WTC11 (cell line): Measurements from ENCODE around the gene LRRC7.

Experiments used
- FOXP1 ChIP-seq: sonication (generic); formaldehyde crosslinking; IDR thresholded peaks from 2 replicates; pipeline ENCODE4 v1.8.0; 2022; ENCODE audit warnings: missing genetic modification reagents, mild to moderate bottlenecking, moderate library complexity, borderline replicate concordance
- JAZF1 ChIP-seq: fragments of 250-450 bp; sonication (Bioruptor Pico); IDR thresholded peaks from 2 replicates; pipeline ENCODE4 v1.9.0; 2021; ENCODE audit warnings: moderate library complexity, mild to moderate bottlenecking, inconsistent platforms
- SP1 ChIP-seq: sonication (generic); formaldehyde crosslinking; conservative IDR thresholded peaks from 2 replicates; pipeline ENCODE4 v1.8.1; 2022; ENCODE audit warnings: missing genetic modification reagents
- ZNF219 ChIP-seq: sonication (generic); formaldehyde crosslinking; IDR thresholded peaks from 2 replicates; pipeline ENCODE4 v1.8.0; 2023; ENCODE audit warnings: missing genetic modification reagents, mild to moderate bottlenecking, borderline replicate concordance
- TF ChIP-seq, protein P1 (sequence below): fragments of 200-600 bp; IDR thresholded peaks from 2 replicates; pipeline ENCODE4 v1.8.0; 2022; ENCODE audit warnings: antibody characterized with exemption
- TF ChIP-seq, protein P2 (sequence below): sonication (generic); formaldehyde crosslinking; IDR thresholded peaks from 2 replicates; pipeline ENCODE4 v1.8.1; 2023; ENCODE audit warnings: mild to moderate bottlenecking, moderate library complexity, missing genetic modification reagents
- TF ChIP-seq, protein P3 (sequence below): sonication (generic); formaldehyde crosslinking; IDR thresholded peaks from 2 replicates; pipeline ENCODE4 v1.8.0; 2022; ENCODE audit warnings: mild to moderate bottlenecking, missing genetic modification reagents
- TF ChIP-seq, protein P4 (sequence below): sonication (generic); formaldehyde crosslinking; IDR thresholded peaks from 2 replicates; pipeline ENCODE4 v1.8.1; 2022; ENCODE audit warnings: mild to moderate bottlenecking, moderate library complexity, missing genetic modification reagents
- TF ChIP-seq, protein P5 (sequence below): sonication (generic); formaldehyde crosslinking; conservative IDR thresholded peaks from 2 replicates; pipeline ENCODE4 v1.8.1; 2022; ENCODE audit warnings: mild to moderate bottlenecking, missing genetic modification reagents

DNA sequence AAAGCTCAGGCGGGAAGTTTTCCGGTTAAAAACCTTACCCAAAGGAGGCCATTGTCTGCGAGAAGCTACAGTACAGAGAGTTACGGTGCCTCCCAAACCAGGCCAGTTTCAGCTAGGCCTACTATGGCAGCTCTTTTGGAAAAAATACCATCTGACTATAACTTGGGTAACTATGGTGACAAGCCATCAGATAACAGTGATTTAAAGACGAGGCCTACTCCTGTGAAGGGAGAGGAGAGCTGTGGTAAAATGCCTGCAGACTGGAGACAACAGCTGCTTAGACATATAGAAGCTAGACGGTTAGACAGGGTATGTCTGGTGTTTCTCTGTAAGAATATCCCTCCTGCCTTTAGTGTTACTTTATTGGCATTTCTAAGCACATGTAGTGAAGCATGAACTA lies 471.8 kb downstream of the LRRC7 start:
- TF ChIP-seq FOXP1 (CRISPR knock-in tag) (no peak), SP1 (CRISPR knock-in tag) (no peak), ZNF219 (CRISPR knock-in tag) (no peak), JAZF1 (CRISPR knock-in tag) (no peak)
- TF ChIP-seq, protein P1, sequence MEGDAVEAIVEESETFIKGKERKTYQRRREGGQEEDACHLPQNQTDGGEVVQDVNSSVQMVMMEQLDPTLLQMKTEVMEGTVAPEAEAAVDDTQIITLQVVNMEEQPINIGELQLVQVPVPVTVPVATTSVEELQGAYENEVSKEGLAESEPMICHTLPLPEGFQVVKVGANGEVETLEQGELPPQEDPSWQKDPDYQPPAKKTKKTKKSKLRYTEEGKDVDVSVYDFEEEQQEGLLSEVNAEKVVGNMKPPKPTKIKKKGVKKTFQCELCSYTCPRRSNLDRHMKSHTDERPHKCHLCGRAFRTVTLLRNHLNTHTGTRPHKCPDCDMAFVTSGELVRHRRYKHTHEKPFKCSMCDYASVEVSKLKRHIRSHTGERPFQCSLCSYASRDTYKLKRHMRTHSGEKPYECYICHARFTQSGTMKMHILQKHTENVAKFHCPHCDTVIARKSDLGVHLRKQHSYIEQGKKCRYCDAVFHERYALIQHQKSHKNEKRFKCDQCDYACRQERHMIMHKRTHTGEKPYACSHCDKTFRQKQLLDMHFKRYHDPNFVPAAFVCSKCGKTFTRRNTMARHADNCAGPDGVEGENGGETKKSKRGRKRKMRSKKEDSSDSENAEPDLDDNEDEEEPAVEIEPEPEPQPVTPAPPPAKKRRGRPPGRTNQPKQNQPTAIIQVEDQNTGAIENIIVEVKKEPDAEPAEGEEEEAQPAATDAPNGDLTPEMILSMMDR: no peak
- TF ChIP-seq, protein P2, sequence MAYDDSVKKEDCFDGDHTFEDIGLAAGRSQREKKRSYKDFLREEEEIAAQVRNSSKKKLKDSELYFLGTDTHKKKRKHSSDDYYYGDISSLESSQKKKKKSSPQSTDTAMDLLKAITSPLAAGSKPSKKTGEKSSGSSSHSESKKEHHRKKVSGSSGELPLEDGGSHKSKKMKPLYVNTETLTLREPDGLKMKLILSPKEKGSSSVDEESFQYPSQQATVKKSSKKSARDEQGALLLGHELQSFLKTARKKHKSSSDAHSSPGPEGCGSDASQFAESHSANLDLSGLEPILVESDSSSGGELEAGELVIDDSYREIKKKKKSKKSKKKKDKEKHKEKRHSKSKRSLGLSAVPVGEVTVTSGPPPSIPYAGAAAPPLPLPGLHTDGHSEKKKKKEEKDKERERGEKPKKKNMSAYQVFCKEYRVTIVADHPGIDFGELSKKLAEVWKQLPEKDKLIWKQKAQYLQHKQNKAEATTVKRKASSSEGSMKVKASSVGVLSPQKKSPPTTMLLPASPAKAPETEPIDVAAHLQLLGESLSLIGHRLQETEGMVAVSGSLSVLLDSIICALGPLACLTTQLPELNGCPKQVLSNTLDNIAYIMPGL (CRISPR knock-in tag): no peak
- TF ChIP-seq, protein P3, sequence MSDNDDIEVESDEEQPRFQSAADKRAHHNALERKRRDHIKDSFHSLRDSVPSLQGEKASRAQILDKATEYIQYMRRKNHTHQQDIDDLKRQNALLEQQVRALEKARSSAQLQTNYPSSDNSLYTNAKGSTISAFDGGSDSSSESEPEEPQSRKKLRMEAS (CRISPR knock-in tag): no peak
- TF ChIP-seq, protein P4, sequence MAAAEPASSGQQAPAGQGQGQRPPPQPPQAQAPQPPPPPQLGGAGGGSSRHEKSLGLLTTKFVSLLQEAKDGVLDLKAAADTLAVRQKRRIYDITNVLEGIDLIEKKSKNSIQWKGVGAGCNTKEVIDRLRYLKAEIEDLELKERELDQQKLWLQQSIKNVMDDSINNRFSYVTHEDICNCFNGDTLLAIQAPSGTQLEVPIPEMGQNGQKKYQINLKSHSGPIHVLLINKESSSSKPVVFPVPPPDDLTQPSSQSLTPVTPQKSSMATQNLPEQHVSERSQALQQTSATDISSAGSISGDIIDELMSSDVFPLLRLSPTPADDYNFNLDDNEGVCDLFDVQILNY (CRISPR knock-in tag): no peak
- TF ChIP-seq, protein P5, sequence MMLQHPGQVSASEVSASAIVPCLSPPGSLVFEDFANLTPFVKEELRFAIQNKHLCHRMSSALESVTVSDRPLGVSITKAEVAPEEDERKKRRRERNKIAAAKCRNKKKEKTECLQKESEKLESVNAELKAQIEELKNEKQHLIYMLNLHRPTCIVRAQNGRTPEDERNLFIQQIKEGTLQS (CRISPR knock-in tag): no peak
